MCF 10A (cell line): ENCODE data around the gene CKAP2L. TPM values are rescaled to one million over a fixed set of nuclear protein-coding genes. Genes with fewer than 3 reads are reported as not detected.
"Not testable (repeated sequence)": the region's sequence is repeated elsewhere in the genome, so short reads cannot be mapped to it uniquely, and the experiment has no call there.

ENCODE experiments used
- BruUV-seq: library from RNA; stranded (reverse); fragments of 400-500 nt; replicated peaks from 2 replicates; lab custom pipeline; 2021; lab: Mats Ljungman, UMichigan
- CTCF ChIA-PET: fragments of 300-600 bp; sonication (Branson Sonifier 250); formaldehyde crosslinking; extraction: SDS; loops from one replicate; lab custom pipeline; 2021; ENCODE audit warnings: antibody characterized with exemption, inconsistent platforms; lab: Yijun Ruan, JAX
- POLR2A ChIA-PET: fragments of 300-600, 350-650 bp; sonication (Branson Sonifier 250); formaldehyde crosslinking; extraction: SDS; loops from one replicate; lab custom pipeline; 2020; ENCODE audit warnings: antibody characterized with exemption, inconsistent platforms; lab: Yijun Ruan, JAX
- DNase-seq: peaks from one replicate; pipeline ENCODE4 v3.0.0-alpha.2; 2018; ENCODE audit not compliant: unreplicated experiment
- H3K27ac Mint-ChIP-seq: one replicate; pipeline ENCODE4 v1.8.0; 2022; ENCODE audit warnings: mild to moderate bottlenecking, low read depth, mixed read lengths; ENCODE audit not compliant: unreplicated experiment
- H3K27me3 Mint-ChIP-seq: one replicate; pipeline ENCODE4 v1.8.0; 2022; ENCODE audit warnings: mixed read lengths; ENCODE audit not compliant: insufficient read depth, unreplicated experiment
- H3K36me3 Mint-ChIP-seq: one replicate; pipeline ENCODE4 v1.8.0; 2022; ENCODE audit warnings: mild to moderate bottlenecking, moderate library complexity, mixed read lengths; ENCODE audit not compliant: insufficient read depth, unreplicated experiment
- H3K4me1 Mint-ChIP-seq: one replicate; pipeline ENCODE4 v1.8.0; 2022; ENCODE audit warnings: mixed read lengths; ENCODE audit not compliant: insufficient read depth, unreplicated experiment
- H3K4me3 Mint-ChIP-seq: one replicate; pipeline ENCODE4 v1.8.0; 2022; ENCODE audit warnings: mild to moderate bottlenecking, moderate library complexity, mixed read lengths; ENCODE audit not compliant: unreplicated experiment
- H3K9me3 Mint-ChIP-seq: one replicate; pipeline ENCODE4 v1.8.0; 2022; ENCODE audit warnings: mixed read lengths; ENCODE audit not compliant: unreplicated experiment
- intact Hi-C: fragments of 100-400 bp; cut with micrococcal nuclease; formaldehyde crosslinking; loops from 2 replicates; pipeline ENCODE4 v1.14.1; 2022
- total RNA-seq: library from RNA; stranded (reverse); gene quantifications from 2 replicates; pipeline ENCODE4 v1.2.3, GENCODE V29; 2022
- TF ChIP-seq, protein P1 (sequence below): fragments of 200-600 bp; IDR thresholded peaks from one replicate; pipeline ENCODE4 v1.8.0; 2022; ENCODE audit warnings: antibody characterized with exemption, mild to moderate bottlenecking; ENCODE audit not compliant: unreplicated experiment

CKAP2L gene
- total RNA-seq, 1 experiment from 2014 or later = 21.6 TPM

DNA sequence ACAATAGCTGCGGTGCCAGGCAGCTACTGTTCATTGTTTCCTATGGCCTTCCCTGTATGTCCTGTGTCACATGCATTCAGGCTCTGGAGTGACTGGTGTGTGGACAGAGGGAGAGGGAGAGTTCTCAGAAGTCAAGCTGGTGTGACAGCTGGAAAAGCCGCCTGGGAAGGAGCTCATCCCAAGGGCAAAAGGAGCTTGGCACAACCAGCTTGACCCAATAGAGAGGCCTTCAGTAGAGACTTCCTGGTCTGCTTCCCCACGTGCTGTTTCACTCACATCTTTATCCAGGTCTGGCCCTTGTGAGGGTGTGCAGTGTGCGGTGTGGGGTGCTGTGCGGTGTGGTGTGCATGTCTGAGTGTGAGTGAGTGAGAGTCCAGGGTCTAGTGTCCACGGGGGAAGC, 54.7 kb downstream of the CKAP2L start:
- H3K9me3 Mint-ChIP-seq = no peaks in the 10 kb centered on the region
- intact Hi-C loops = no loop called here
- H3K4me3 Mint-ChIP-seq = no peak overlapping the region
- no peak overlapping the region for H3K27ac Mint-ChIP-seq
- no peak for DNase-seq
- TF ChIP-seq, protein P1, sequence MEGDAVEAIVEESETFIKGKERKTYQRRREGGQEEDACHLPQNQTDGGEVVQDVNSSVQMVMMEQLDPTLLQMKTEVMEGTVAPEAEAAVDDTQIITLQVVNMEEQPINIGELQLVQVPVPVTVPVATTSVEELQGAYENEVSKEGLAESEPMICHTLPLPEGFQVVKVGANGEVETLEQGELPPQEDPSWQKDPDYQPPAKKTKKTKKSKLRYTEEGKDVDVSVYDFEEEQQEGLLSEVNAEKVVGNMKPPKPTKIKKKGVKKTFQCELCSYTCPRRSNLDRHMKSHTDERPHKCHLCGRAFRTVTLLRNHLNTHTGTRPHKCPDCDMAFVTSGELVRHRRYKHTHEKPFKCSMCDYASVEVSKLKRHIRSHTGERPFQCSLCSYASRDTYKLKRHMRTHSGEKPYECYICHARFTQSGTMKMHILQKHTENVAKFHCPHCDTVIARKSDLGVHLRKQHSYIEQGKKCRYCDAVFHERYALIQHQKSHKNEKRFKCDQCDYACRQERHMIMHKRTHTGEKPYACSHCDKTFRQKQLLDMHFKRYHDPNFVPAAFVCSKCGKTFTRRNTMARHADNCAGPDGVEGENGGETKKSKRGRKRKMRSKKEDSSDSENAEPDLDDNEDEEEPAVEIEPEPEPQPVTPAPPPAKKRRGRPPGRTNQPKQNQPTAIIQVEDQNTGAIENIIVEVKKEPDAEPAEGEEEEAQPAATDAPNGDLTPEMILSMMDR = no peak
- H3K36me3 Mint-ChIP-seq = no peaks in the 10 kb centered on the region
- POLR2A ChIA-PET = interaction anchor here (0.6 to 0.8 kb wide), 6 partner anchors 9 to 292 kb away, joined by 3 to 7 read pairs (median 3); no protein-coding TSS in a partner anchor
- BruUV-seq = no TSS peak
- peaks cover 7% of the 10 kb centered on the region for H3K4me1 Mint-ChIP-seq
- CTCF ChIA-PET = interaction anchor here (0.6 to 1.0 kb wide), 5 partner anchors 17 to 52 kb away, joined by 3 to 6 read pairs (median 3); no protein-coding TSS in a partner anchor
- H3K27me3 Mint-ChIP-seq = no peaks in the 10 kb centered on the region

DNA sequence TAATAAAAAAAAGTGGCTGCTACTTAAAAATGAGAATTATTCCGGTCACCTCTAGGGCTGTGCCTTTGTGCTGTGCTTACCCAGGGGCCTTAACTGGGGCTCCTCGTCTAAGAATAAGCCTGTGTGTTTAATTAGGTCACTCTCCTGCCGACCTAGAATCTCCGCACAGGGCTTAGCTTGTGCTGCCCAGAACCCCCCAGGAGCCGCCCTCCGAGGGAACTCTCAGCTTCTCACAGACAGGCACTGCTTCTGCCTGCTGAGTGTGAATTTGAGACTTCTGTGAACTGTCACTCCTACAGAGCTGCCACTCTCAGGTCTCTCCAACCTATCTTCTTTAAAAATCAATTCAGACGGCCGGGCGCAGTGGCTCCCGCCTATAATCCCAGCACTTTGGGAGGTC, 55.4 kb downstream of the CKAP2L start:
- H3K4me3 Mint-ChIP-seq = no peak overlapping the region
- no TSS peak for BruUV-seq

DNA sequence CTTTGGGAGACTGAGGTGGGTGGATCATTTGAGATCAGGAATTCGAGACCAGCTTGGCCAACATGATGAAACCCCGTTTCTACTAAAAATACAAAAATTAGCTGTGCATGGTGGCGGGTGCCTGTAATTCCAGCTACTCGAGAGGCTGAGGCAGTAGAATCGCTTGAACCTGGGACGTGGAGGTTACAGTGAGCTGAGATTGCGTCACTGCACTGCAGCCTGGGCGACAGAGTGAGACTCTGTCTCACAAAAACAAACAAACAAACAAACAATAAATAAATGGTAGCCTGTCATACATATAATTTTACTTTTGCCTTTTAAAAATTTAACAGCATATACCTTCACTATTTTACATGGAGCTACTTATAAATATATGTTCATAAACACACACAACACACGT, 57.5 kb downstream of the CKAP2L start:
- CTCF ChIA-PET = interaction anchor here (0.7 to 2.7 kb wide), 4 partner anchors 12 to 295 kb away, joined by 3 to 8 read pairs (median 4); no protein-coding TSS in a partner anchor
- H3K4me1 Mint-ChIP-seq, H3K36me3 Mint-ChIP-seq, H3K9me3 Mint-ChIP-seq, BruUV-seq, DNase-seq, H3K27me3 Mint-ChIP-seq, intact Hi-C loops, H3K27ac Mint-ChIP-seq, H3K4me3 Mint-ChIP-seq: not testable (repeated sequence)
- POLR2A ChIA-PET = interaction anchor here (1.0 to 1.4 kb wide), 2 partner anchors 14 to 62 kb away, joined by 3 to 6 read pairs; partner anchors contain the start of gene SLC20A1

More for the DNA sequence above, 55.4 kb downstream of the CKAP2L start:
- no peak for DNase-seq
- CTCF ChIA-PET = interaction anchor here (0.7 to 2.7 kb wide), 2 partner anchors 18 to 52 kb away, joined by 3 to 8 read pairs; no protein-coding TSS in a partner anchor
- Mint-ChIP-seq H3K36me3 (no peaks in the 10 kb centered on the region), H3K9me3 (no peaks in the 10 kb centered on the region), H3K27ac (no peak overlapping the region), H3K27me3 (no peaks in the 10 kb centered on the region), H3K4me1 (peaks cover 7% of the 10 kb centered on the region)
- TF ChIP-seq, protein P1 = no peak
- POLR2A ChIA-PET = interaction anchor here (0.7 kb wide), 1 partner anchor 8 kb away, joined by 4 read pairs; no protein-coding TSS in a partner anchor
- intact Hi-C loops = no loop called here

DNA sequence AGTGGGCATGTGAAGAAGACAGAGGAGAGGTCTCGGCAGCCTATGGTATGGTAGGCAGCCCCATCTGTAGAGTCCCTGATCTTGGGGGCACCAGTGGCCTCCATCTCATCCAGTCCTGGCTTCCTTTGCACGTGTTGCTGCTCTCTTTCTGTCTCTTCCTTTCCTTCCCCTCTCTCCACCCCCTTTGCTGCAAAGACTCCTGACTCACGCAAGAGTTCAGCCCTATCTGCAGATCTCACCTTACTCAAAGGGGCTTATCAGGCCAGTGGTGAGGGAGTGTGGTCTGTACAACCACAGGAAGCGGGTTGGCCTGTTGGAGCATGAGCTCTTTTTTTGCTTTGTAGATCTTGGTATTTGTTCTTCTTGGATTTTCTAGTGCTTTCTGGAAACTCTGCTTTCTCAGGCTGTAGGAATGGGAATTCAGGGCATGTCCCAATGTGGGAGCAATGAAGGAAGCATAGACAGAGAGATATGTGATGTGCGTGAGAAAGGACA, 58.2 kb downstream of the CKAP2L start:
- no TSS peak for BruUV-seq
- intact Hi-C loops = no loop called here
- DNase-seq = no peak
- Mint-ChIP-seq H3K9me3 (no peaks in the 10 kb centered on the region), H3K4me1 (no peaks in the 10 kb centered on the region), H3K27me3 (no peaks in the 10 kb centered on the region), H3K4me3 (no peak overlapping the region), H3K27ac (no peak overlapping the region), H3K36me3 (no peaks in the 10 kb centered on the region)
- ChIA-PET CTCF (interaction anchor here (0.7 to 2.7 kb wide), 3 partner anchors 21 to 296 kb away, joined by 3 to 8 read pairs (median 3); no protein-coding TSS in a partner anchor), POLR2A (no interaction called here)
- TF ChIP-seq, protein P1 = no peak
